Measurements from ENCODE around the gene BATF3. TPM values are rescaled to one million over a fixed set of nuclear protein-coding genes. Genes with fewer than 3 reads are reported as not detected.

BATF3 gene
- total RNA-seq, 1 donor from 2014 or later, result not detected

DNA sequence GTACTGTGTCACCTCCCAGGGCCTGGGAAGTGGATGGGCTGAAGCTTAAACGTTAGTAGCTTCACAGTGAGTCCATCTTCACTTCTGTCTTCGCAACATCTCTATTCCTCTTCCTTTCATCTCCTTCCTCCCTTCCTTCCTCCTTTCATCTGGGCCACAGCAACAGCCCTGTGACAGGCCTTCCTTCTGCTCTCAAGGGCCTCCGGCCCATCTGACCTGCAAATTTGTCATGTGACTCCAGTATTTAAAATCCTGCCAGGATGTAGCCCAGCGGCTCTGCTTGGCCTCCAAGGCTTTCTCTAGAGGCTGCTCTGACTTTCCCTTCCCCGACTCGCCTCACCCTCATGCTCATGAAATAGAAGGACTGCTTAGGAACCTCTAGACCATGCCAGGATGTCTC is 10.9 kb upstream of the BATF3 start:
- no peaks in the 10 kb centered on the region for H3K27me3 ChIP-seq
- Mint-ChIP-seq H3K4me1 (peaks cover 19% of the 10 kb centered on the region), H3K4me3 (no peak overlapping the region), H3K27ac (no peak overlapping the region), H3K27me3 (ENCODE audit: insufficient read depth, low read depth) (peaks cover 6% of the 10 kb centered on the region), H3K9me3 (no peaks in the 10 kb centered on the region), H3K36me3 (no peaks in the 10 kb centered on the region)
- no peaks in the 10 kb centered on the region for H3K36me3 ChIP-seq
- H3K9ac ChIP-seq, result no peak overlapping the region
- H3K4me1 ChIP-seq, result peaks cover 11% of the 10 kb centered on the region
- H3K4me2 ChIP-seq, result no peak overlapping the region
- H3K9me3 ChIP-seq (ENCODE audit: low read depth), result no peaks in the 10 kb centered on the region
- peaks cover 15% of the 10 kb centered on the region for H3F3A ChIP-seq (ENCODE audit: low read depth)
- no peak for DNase-seq (ENCODE audit: low spot score)
- no peak overlapping the region for H3K27ac ChIP-seq
- H3K4me3 ChIP-seq, result no peak overlapping the region
- no peak overlapping the region for H2AFZ ChIP-seq (replicated peaks)
- TF ChIP-seq, protein P1, sequence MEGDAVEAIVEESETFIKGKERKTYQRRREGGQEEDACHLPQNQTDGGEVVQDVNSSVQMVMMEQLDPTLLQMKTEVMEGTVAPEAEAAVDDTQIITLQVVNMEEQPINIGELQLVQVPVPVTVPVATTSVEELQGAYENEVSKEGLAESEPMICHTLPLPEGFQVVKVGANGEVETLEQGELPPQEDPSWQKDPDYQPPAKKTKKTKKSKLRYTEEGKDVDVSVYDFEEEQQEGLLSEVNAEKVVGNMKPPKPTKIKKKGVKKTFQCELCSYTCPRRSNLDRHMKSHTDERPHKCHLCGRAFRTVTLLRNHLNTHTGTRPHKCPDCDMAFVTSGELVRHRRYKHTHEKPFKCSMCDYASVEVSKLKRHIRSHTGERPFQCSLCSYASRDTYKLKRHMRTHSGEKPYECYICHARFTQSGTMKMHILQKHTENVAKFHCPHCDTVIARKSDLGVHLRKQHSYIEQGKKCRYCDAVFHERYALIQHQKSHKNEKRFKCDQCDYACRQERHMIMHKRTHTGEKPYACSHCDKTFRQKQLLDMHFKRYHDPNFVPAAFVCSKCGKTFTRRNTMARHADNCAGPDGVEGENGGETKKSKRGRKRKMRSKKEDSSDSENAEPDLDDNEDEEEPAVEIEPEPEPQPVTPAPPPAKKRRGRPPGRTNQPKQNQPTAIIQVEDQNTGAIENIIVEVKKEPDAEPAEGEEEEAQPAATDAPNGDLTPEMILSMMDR (IDR thresholded peaks at IDR 0.05), result no peak
- no peak for TF ChIP-seq EZH2 (IDR thresholded peaks at IDR 0.05)
- no peak for TF ChIP-seq EZH2phosphoT487 (IDR thresholded peaks at IDR 0.05)
- H4K20me1 ChIP-seq (ENCODE audit: low read depth), result no peaks in the 10 kb centered on the region
- H3K79me2 ChIP-seq (ENCODE audit: low read depth), result no peaks in the 10 kb centered on the region

DNA sequence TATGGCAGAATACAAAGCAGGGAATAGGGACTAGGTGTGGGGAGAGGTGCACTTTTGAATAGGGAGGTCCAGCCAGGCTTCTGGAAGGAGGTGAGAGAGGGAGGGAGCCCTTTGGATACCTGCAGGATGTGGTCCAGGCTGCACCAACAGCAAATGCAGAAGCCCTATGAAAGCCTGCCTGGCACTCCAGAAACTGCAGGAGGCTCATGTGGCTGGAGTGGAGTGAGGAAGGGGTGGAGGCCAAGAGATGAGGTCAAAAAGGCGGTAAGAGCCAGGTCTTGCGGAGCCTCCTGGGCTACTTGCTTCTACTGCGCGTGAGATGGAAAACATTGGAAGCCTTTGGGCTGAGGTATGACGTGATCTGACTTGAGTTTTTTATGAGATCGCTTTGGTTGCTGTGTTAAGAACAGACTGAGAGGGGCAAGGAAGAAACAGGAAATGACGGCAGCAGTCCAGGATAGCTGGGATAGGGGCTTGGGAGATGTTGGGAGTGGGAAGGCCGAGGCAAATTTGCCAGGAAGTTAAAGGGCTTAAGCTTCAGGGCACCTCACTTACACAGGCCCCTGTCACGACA is 4.4 kb upstream of the BATF3 start:
- Mint-ChIP-seq H3K4me1 (peaks cover 12% of the 10 kb centered on the region), H3K4me3 (no peak overlapping the region), H3K9me3 (no peaks in the 10 kb centered on the region), H3K27ac (no peak overlapping the region), H3K36me3 (no peaks in the 10 kb centered on the region), H3K27me3 (ENCODE audit: insufficient read depth, low read depth) (peaks cover 17% of the 10 kb centered on the region)
- Histone ChIP-seq H3K4me1 (no peaks in the 10 kb centered on the region), H3K27me3 (peaks cover 60% of the 10 kb centered on the region), H3K4me2 (no peak overlapping the region), H4K20me1 (ENCODE audit: low read depth) (peaks cover 14% of the 10 kb centered on the region), H3K36me3 (no peaks in the 10 kb centered on the region), H3K9ac (no peak overlapping the region), H2AFZ (replicated peaks) (no peak overlapping the region), H3K27ac (no peak overlapping the region), H3K9me3 (ENCODE audit: low read depth) (no peaks in the 10 kb centered on the region), H3K79me2 (ENCODE audit: low read depth) (no peaks in the 10 kb centered on the region), H3F3A (ENCODE audit: low read depth) (peaks cover 32% of the 10 kb centered on the region), H3K4me3 (no peak overlapping the region)
- no peak for TF ChIP-seq EZH2 (IDR thresholded peaks at IDR 0.05)
- no peak for TF ChIP-seq EZH2phosphoT487 (IDR thresholded peaks at IDR 0.05)
- TF ChIP-seq, protein P1 (IDR thresholded peaks at IDR 0.05), result no peak
- DNase-seq (ENCODE audit: low spot score), result no peak

DNA sequence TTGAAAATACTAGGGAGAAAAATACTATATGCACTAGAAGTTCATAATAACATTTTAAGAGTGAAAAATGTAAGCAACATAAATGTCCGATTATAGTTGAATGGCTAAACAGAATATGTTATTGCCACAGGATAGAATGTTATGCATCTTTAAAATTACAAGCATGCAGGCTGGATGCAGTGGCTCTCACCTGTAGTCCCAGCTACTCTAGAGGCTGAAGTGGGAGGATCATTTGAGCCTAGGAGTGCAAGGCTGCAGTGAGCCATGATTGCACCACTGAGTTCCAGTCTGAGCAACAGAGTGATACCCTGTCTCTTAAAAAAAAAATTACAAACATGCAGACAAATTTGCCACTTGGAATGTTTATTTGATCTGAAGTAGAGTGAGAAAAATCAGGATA is 3.0 kb upstream of the BATF3 start:
- Histone ChIP-seq H3K4me1 (no peaks in the 10 kb centered on the region), H3K27ac (no peak overlapping the region), H3K79me2 (ENCODE audit: low read depth) (no peaks in the 10 kb centered on the region), H4K20me1 (ENCODE audit: low read depth) (peaks cover 17% of the 10 kb centered on the region), H3K9me3 (ENCODE audit: low read depth) (no peaks in the 10 kb centered on the region), H3K27me3 (peaks cover 74% of the 10 kb centered on the region), H3K4me3 (no peak overlapping the region), H3F3A (ENCODE audit: low read depth) (peaks cover 32% of the 10 kb centered on the region), H3K36me3 (no peaks in the 10 kb centered on the region), H3K9ac (no peak overlapping the region), H3K4me2 (no peak overlapping the region), H2AFZ (replicated peaks) (no peak overlapping the region)
- H3K27ac Mint-ChIP-seq, result no peak overlapping the region
- peaks cover 13% of the 10 kb centered on the region for H3K4me1 Mint-ChIP-seq
- no peaks in the 10 kb centered on the region for H3K36me3 Mint-ChIP-seq
- TF ChIP-seq EZH2phosphoT487 (IDR thresholded peaks at IDR 0.05) (no peak), EZH2 (IDR thresholded peaks at IDR 0.05) (no peak)
- TF ChIP-seq, protein P1 (IDR thresholded peaks at IDR 0.05), result no peak
- no peaks in the 10 kb centered on the region for H3K9me3 Mint-ChIP-seq
- H3K4me3 Mint-ChIP-seq, result no peak overlapping the region
- H3K27me3 Mint-ChIP-seq (ENCODE audit: insufficient read depth, low read depth), result peaks cover 25% of the 10 kb centered on the region
- DNase-seq (ENCODE audit: low spot score), result no peak

Measured in neural progenitor cell (in vitro differentiated cells).